ENCODE results near the gene CREG1.

Gene CREG1

DNA sequence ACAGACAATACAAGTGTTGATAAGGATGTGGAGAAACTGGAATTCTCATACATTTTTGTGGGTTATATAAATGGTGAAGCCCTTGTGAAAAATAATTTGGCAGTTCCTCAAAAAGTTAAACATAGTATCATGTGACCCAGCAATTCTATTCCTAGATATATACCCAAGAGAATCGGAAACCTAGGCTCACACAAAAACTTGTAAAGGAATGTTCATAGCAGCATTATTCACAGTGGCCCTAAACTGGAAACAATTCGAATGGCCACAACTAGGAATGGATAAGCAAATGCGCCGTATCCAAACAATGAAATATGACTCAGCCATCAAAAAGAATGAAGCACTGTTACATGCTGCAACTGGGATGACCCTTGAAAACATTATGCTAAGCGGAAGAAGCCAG, 31.3 kb downstream of the CREG1 start:
- TF ChIP-seq, protein P1, sequence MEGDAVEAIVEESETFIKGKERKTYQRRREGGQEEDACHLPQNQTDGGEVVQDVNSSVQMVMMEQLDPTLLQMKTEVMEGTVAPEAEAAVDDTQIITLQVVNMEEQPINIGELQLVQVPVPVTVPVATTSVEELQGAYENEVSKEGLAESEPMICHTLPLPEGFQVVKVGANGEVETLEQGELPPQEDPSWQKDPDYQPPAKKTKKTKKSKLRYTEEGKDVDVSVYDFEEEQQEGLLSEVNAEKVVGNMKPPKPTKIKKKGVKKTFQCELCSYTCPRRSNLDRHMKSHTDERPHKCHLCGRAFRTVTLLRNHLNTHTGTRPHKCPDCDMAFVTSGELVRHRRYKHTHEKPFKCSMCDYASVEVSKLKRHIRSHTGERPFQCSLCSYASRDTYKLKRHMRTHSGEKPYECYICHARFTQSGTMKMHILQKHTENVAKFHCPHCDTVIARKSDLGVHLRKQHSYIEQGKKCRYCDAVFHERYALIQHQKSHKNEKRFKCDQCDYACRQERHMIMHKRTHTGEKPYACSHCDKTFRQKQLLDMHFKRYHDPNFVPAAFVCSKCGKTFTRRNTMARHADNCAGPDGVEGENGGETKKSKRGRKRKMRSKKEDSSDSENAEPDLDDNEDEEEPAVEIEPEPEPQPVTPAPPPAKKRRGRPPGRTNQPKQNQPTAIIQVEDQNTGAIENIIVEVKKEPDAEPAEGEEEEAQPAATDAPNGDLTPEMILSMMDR (IDR thresholded peaks at IDR 0.05; ENCODE audit: low read depth, low read length): no peak

GRCh38 chr1:167520711-167521206, 32.8 kb downstream of the CREG1 start:
- no peak for DNase-seq (ENCODE audit: low read depth in 2 of 2)
- TF ChIP-seq, protein P1 (IDR thresholded peaks at IDR 0.05; ENCODE audit: low read depth, low read length): no peak

More for the DNA sequence above, 31.3 kb downstream of the CREG1 start:
- peak; percentile 22 to 83 for DNase-seq (ENCODE audit: low read depth in 2 of 2)
- H3K4me3 ChIP-seq (replicated peaks in 1 of 2; ENCODE audit: low read depth in 2 of 2, low read length in 2 of 2): no peak overlapping the region

DNA sequence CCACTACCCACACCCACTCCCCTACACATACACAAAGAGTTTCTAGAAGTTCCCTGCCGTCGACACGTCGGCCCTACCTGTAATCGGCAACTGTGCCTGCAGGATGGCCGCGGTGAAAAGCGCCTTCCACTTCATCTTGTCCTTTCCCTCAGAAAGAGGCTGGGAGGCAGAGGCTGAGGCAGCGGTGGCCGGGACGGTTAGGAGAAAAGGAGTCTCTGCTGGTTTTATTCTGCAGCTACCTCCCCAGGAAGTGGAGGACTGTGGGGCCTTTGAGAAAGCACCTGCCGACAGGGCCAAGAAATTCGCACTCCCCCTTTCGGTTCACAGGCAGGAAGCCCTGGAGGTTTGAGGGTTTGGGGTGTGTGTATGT, 35.2 kb downstream of the CREG1 start, which contains the start of gene CD247:
Gene CD247, minus strand, starts transcription at position 199 of the 370 bp plus-strand sequence. Its CDS starts 64 bp downstream, at position 135.
- DNase-seq (ENCODE audit: low read depth in 2 of 2): no peak
- TF ChIP-seq, protein P1 (IDR thresholded peaks at IDR 0.05; ENCODE audit: low read depth, low read length): no peak
- no peak within 1 kb of the TSS for H3K4me3 ChIP-seq (replicated peaks in 1 of 2; ENCODE audit: low read depth in 2 of 2, low read length in 2 of 2)

More at GRCh38 chr1:167520711-167521206, 32.8 kb downstream of the CREG1 start:
- H3K4me3 ChIP-seq (replicated peaks in 1 of 2; ENCODE audit: low read depth in 2 of 2, low read length in 2 of 2): no peak overlapping the region

DNA sequence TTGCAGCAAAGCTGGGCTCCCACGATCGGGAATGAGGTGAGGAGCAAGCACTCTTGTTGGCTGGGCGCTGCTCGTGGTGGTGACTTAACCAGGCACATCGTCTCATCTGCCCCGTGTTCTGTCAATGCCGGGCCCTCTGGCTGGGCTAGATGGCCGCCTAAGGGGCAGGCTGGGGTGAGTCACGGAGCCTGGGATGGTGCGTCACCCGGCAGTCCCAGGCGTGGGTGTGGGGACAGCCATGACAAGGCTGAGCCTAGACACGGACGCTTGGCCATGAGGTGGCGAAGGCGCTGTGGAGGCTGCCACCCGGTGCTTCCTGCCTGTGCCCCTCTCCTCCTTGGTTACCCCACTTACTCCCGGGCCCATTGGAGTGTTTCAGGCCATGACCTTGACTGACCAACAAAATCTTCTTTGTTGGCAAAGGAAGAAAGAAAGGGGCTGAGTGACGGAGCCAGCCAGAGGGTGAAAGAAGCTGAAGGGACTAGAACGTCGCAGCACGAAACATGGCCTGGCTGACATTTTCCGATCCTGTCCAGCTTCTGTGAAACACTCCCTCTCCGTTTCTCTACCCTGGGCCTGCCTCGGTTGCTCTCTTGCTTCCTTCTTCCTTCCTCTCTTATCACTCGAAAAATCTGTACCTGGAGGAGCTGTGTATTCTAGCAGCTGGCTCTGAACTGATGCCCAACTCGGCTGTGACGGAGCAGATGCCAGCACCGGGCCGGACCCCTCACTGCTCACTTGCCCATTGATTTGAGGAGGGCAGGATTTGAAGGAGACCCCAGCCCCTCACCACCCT, 35.8 kb downstream of the CREG1 start:
- TF ChIP-seq, protein P1 (IDR thresholded peaks at IDR 0.05; ENCODE audit: low read depth, low read length): no peak
- no peak overlapping the region for H3K4me3 ChIP-seq (replicated peaks in 1 of 2; ENCODE audit: low read depth in 2 of 2, low read length in 2 of 2)
- DNase-seq (ENCODE audit: low read depth in 2 of 2): peak in 1 of 2 donors; percentile 8

DNA sequence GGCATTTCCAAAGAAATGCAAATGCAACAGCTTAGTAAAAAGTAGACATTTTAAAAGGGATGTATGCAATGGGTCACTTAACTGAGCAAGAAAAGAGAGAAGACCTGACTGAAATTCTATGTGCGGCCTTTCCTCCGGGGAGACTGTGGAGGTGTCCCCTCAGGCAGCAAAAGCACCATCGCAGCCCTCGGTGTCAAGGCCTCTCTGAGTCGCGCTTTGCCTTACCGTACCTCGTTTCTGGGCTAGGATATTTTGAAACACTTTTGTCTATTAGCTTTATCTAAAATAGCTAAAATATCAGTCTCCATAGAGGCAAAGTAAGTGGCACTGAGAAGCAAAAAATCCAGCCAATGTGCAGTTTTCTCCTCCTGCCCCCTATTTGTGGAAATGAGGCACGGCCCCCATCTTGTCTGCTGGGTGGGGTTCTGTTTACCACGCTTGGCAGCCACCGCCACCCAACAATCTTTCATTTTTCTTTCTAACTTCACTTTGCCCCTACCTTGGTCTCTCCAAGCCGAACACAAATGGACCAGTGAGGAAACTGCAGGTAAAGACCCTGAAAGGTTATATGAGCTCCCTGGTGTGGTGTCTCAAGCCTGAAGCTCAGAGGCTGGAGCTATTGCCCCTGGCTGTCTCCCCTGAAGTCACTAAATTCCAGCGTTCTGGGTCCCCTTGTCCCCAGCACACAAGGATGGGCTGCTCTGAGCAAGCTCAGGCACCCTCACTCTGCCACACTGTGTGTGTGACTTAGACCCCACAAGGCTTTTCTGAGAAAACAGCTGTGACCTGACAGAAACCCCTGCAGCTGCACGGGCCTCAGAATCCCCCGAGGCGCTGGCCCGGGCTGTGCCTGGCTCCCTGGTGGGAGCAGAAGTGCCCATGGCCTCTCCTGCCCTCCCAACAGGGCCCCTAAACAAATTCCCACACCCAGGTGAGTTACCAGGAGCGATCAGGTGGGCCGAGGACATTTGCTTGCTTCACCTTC, 36.9 kb downstream of the CREG1 start:
- TF ChIP-seq, protein P1 (IDR thresholded peaks at IDR 0.05; ENCODE audit: low read depth, low read length): no peak
- DNase-seq (ENCODE audit: low read depth in 2 of 2): no peak
- H3K4me3 ChIP-seq (replicated peaks in 1 of 2; ENCODE audit: low read depth in 2 of 2, low read length in 2 of 2): no peak overlapping the region

GRCh38 chr1:167515893-167516321, 37.7 kb downstream of the CREG1 start:
- DNase-seq (ENCODE audit: low read depth in 2 of 2): no peak
- TF ChIP-seq, protein P1 (IDR thresholded peaks at IDR 0.05; ENCODE audit: low read depth, low read length): no peak
- H3K4me3 ChIP-seq (replicated peaks in 1 of 2; ENCODE audit: low read depth in 2 of 2, low read length in 2 of 2): no peak overlapping the region
